ENCODE data around the gene PREX1.

DNA sequence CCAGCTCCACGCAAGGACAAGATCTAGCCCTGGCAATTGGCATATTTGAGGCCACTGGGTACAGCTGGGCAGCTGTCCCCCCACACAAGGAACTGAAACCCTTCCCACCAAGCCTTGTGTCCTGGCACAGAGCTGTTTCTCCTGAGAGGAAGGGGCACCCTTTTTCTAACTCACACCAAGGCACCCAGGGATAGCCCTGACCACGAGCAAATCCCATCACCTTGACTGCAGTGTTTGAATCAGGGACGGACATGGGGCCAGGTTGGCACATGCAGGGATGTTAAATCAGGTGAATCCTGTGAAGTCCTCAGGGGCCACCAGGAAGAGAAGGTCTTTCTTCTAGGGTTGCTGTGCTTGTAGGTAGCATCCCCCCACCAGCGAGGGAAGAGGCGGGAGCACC lies 246.6 kb downstream of the PREX1 start:
- TF ChIP-seq, protein P1, sequence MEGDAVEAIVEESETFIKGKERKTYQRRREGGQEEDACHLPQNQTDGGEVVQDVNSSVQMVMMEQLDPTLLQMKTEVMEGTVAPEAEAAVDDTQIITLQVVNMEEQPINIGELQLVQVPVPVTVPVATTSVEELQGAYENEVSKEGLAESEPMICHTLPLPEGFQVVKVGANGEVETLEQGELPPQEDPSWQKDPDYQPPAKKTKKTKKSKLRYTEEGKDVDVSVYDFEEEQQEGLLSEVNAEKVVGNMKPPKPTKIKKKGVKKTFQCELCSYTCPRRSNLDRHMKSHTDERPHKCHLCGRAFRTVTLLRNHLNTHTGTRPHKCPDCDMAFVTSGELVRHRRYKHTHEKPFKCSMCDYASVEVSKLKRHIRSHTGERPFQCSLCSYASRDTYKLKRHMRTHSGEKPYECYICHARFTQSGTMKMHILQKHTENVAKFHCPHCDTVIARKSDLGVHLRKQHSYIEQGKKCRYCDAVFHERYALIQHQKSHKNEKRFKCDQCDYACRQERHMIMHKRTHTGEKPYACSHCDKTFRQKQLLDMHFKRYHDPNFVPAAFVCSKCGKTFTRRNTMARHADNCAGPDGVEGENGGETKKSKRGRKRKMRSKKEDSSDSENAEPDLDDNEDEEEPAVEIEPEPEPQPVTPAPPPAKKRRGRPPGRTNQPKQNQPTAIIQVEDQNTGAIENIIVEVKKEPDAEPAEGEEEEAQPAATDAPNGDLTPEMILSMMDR (IDR thresholded peaks at IDR 0.05): no peak
- TF ChIP-seq POLR2A (IDR thresholded peaks at IDR 0.05): no peak

Data from adrenal gland (tissue), 5 donors.